ENCODE data around the gene TENT5C.

TENT5C gene

DNA sequence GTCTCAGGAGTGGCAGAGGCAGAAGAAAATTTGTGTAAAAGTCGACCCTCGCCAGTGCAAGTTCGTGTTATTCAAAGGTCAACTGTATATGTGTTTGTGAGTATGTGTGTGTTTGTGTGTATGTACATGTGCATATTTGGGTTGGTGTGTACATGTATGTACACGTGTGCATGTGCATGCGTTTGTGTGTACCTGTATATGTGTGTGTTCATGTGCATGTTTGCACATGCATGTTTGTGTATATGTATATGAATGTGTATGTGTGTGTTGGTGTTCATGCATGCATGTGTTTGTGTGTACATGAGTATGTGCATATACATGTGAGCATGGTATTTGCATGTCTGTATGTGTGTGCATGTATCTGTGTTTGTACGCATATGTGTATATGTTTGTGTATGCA, 21.7 kb upstream of the TENT5C start:
- Histone ChIP-seq H3K27me3 (ENCODE audit: insufficient read depth, low read depth) (no peaks in the 10 kb centered on the region), H3K9ac (no peak overlapping the region), H3K4me1 (ENCODE audit: low read depth, poor library complexity, severe bottlenecking) (no peaks in the 10 kb centered on the region), H3K27ac (no peak overlapping the region), H3K4me2 (no peak overlapping the region), H3K79me2 (ENCODE audit: insufficient read depth, low read depth) (no peaks in the 10 kb centered on the region), H4K20me1 (ENCODE audit: insufficient read depth) (no peaks in the 10 kb centered on the region), H2AFZ (ENCODE audit: low read depth) (no peak overlapping the region), H3K4me3 (IDR thresholded peaks at IDR 0.05; ENCODE audit: insufficient read depth, low read depth, low read length) (no peak overlapping the region), H3K36me3 (ENCODE audit: insufficient read depth) (no peaks in the 10 kb centered on the region)
- TF ChIP-seq CTCF (conservative IDR thresholded peaks at IDR 0.05; ENCODE audit: low read depth, low read length): no peak

GRCh38 chr1:117585086-117585485, 20.8 kb upstream of the TENT5C start:
- Histone ChIP-seq H3K79me2 (ENCODE audit: insufficient read depth, low read depth) (no peaks in the 10 kb centered on the region), H2AFZ (ENCODE audit: low read depth) (no peak overlapping the region), H3K36me3 (ENCODE audit: insufficient read depth) (no peaks in the 10 kb centered on the region), H3K27ac (no peak overlapping the region), H3K4me2 (no peak overlapping the region), H3K9ac (no peak overlapping the region), H3K4me3 (IDR thresholded peaks at IDR 0.05; ENCODE audit: insufficient read depth, low read depth, low read length) (no peak overlapping the region), H3K27me3 (ENCODE audit: insufficient read depth, low read depth) (no peaks in the 10 kb centered on the region), H3K4me1 (ENCODE audit: low read depth, poor library complexity, severe bottlenecking) (no peaks in the 10 kb centered on the region), H4K20me1 (ENCODE audit: insufficient read depth) (no peaks in the 10 kb centered on the region)
- no peak for TF ChIP-seq CTCF (conservative IDR thresholded peaks at IDR 0.05; ENCODE audit: low read depth, low read length)

- Histone ChIP-seq H2AFZ (ENCODE audit: low read depth) (no peak overlapping the region), H3K4me3 (IDR thresholded peaks at IDR 0.05; ENCODE audit: insufficient read depth, low read depth, low read length) (no peak overlapping the region), H3K27ac (no peak overlapping the region), H3K27me3 (ENCODE audit: insufficient read depth, low read depth) (no peaks in the 10 kb centered on the region), H3K4me2 (no peak overlapping the region), H3K4me1 (ENCODE audit: low read depth, poor library complexity, severe bottlenecking) (no peaks in the 10 kb centered on the region), H3K36me3 (ENCODE audit: insufficient read depth) (no peaks in the 10 kb centered on the region), H3K9ac (no peak overlapping the region), H4K20me1 (ENCODE audit: insufficient read depth) (no peaks in the 10 kb centered on the region), H3K79me2 (ENCODE audit: insufficient read depth, low read depth) (no peaks in the 10 kb centered on the region)
- TF ChIP-seq CTCF (conservative IDR thresholded peaks at IDR 0.05; ENCODE audit: low read depth, low read length): no peak
These were observed 19.5 kb upstream of the TENT5C start for GRCh38 chr1:117586337-117586736.

DNA sequence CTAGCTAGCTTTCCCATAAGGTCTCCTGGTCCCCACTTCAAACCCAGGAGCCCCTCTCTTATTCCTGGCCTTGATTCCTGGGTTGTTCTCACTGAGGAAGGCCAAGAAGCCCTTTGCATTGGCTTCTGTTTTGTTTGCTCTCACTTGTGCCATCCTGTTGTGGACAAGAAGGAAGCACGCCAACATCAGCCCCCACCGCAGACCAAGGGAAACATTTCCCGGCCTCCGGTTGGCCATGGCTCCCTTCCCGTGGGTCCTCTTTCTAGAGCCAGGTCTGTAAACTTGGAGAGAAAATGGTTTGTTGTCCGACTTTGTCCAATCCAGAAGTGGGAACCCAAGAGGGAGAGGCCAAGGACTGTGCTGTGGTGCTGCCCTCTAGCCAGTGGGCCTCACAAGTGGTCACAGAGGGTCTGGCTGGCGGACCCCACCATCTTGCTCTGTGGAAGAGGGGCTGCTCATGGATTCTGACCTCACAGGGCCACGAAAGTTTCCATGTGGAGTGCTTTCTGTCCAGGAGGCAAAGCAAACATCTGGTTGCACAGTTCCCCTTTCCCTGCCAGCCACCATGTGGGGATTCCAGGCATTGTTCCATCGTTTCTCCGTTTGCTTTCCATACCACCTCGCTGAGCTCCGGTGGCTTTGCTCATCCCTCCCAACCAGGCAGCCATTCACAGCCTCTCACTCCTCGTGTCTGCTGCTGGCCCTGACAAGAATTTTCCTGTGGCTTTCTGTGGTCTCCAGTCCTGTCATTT, 18.9 kb upstream of the TENT5C start:
- Histone ChIP-seq H4K20me1 (ENCODE audit: insufficient read depth) (no peaks in the 10 kb centered on the region), H3K9ac (no peak overlapping the region), H3K27ac (no peak overlapping the region), H3K4me1 (ENCODE audit: low read depth, poor library complexity, severe bottlenecking) (no peaks in the 10 kb centered on the region), H3K27me3 (ENCODE audit: insufficient read depth, low read depth) (no peaks in the 10 kb centered on the region), H3K4me2 (no peak overlapping the region), H3K4me3 (IDR thresholded peaks at IDR 0.05; ENCODE audit: insufficient read depth, low read depth, low read length) (no peak overlapping the region), H3K79me2 (ENCODE audit: insufficient read depth, low read depth) (no peaks in the 10 kb centered on the region), H3K36me3 (ENCODE audit: insufficient read depth) (no peaks in the 10 kb centered on the region), H2AFZ (ENCODE audit: low read depth) (no peak overlapping the region)
- TF ChIP-seq CTCF (conservative IDR thresholded peaks at IDR 0.05; ENCODE audit: low read depth, low read length): no peak

Measured in KMS-11 (cell line).